ENCODE results near the gene PSRC1. TPM values are rescaled to one million over a fixed set of nuclear protein-coding genes. Genes with fewer than 3 reads are reported as not detected.

Gene PSRC1
- total RNA-seq, 1 experiment from 2014 or later = 21.3 TPM

GRCh38 chr1:109256971-109257681, 25.8 kb downstream of the PSRC1 start:
- BruUV-seq (replicated peaks) = no TSS peak
- H3K36me3 Mint-ChIP-seq (ENCODE audit: insufficient read depth, unreplicated experiment) = peaks cover 5% of the 10 kb centered on the region
- H3K4me1 Mint-ChIP-seq (ENCODE audit: low read depth, unreplicated experiment) = peaks cover 14% of the 10 kb centered on the region
- no peaks in the 10 kb centered on the region for H3K27me3 Mint-ChIP-seq (ENCODE audit: unreplicated experiment)
- no peak for DNase-seq
- no peak overlapping the region for H3K27ac Mint-ChIP-seq (ENCODE audit: unreplicated experiment)
- TF ChIP-seq CTCF (IDR thresholded peaks at IDR 0.05; ENCODE audit: unreplicated experiment) = no peak
- CTCF ChIA-PET = interaction anchor here (0.7 to 0.9 kb wide), 3 partner anchors 56 to 142 kb away, joined by 3 to 7 read pairs (median 3); no protein-coding TSS in a partner anchor
- intact Hi-C loops (cut with micrococcal nuclease; ENCODE audit: unreplicated experiment) = no loop called here
- H3K9me3 Mint-ChIP-seq (ENCODE audit: low read depth, unreplicated experiment) = no peaks in the 10 kb centered on the region
- H3K4me3 Mint-ChIP-seq (ENCODE audit: low read depth, unreplicated experiment) = no peak overlapping the region

GRCh38 chr1:109256085-109256484, 26.9 kb downstream of the PSRC1 start:
- no peak overlapping the region for H3K27ac Mint-ChIP-seq (ENCODE audit: unreplicated experiment)

GRCh38 chr1:109255678-109256077, 27.3 kb downstream of the PSRC1 start:
- Mint-ChIP-seq H3K27ac (ENCODE audit: unreplicated experiment) (no peak overlapping the region), H3K4me1 (ENCODE audit: low read depth, unreplicated experiment) (peaks cover 14% of the 10 kb centered on the region), H3K27me3 (ENCODE audit: unreplicated experiment) (no peaks in the 10 kb centered on the region), H3K4me3 (ENCODE audit: low read depth, unreplicated experiment) (no peak overlapping the region), H3K9me3 (ENCODE audit: low read depth, unreplicated experiment) (no peaks in the 10 kb centered on the region), H3K36me3 (ENCODE audit: insufficient read depth, unreplicated experiment) (peaks cover 5% of the 10 kb centered on the region)
- intact Hi-C loops (cut with micrococcal nuclease; ENCODE audit: unreplicated experiment) = no loop called here
- CTCF ChIA-PET = no interaction called here
- BruUV-seq (replicated peaks) = no TSS peak
- TF ChIP-seq CTCF (IDR thresholded peaks at IDR 0.05; ENCODE audit: unreplicated experiment) = no peak
- no peak for DNase-seq

More at GRCh38 chr1:109256085-109256484, 26.9 kb downstream of the PSRC1 start:
- Mint-ChIP-seq H3K4me3 (ENCODE audit: low read depth, unreplicated experiment) (no peak overlapping the region), H3K36me3 (ENCODE audit: insufficient read depth, unreplicated experiment) (peaks cover 5% of the 10 kb centered on the region), H3K9me3 (ENCODE audit: low read depth, unreplicated experiment) (no peaks in the 10 kb centered on the region), H3K4me1 (ENCODE audit: low read depth, unreplicated experiment) (peaks cover 14% of the 10 kb centered on the region), H3K27me3 (ENCODE audit: unreplicated experiment) (no peaks in the 10 kb centered on the region)
- no peak for DNase-seq
- BruUV-seq (replicated peaks) = no TSS peak
- TF ChIP-seq CTCF (IDR thresholded peaks at IDR 0.05; ENCODE audit: unreplicated experiment) = no peak
- CTCF ChIA-PET = no interaction called here
- intact Hi-C loops (cut with micrococcal nuclease; ENCODE audit: unreplicated experiment) = no loop called here

GRCh38 chr1:109255097-109255651, 27.8 kb downstream of the PSRC1 start:
- no peak for TF ChIP-seq CTCF (IDR thresholded peaks at IDR 0.05; ENCODE audit: unreplicated experiment)
- no peak for DNase-seq
- no TSS peak for BruUV-seq (replicated peaks)
- H3K27me3 Mint-ChIP-seq (ENCODE audit: unreplicated experiment) = no peaks in the 10 kb centered on the region
- intact Hi-C loops (cut with micrococcal nuclease; ENCODE audit: unreplicated experiment) = no loop called here
- peaks cover 14% of the 10 kb centered on the region for H3K4me1 Mint-ChIP-seq (ENCODE audit: low read depth, unreplicated experiment)
- H3K4me3 Mint-ChIP-seq (ENCODE audit: low read depth, unreplicated experiment) = no peak overlapping the region
- H3K9me3 Mint-ChIP-seq (ENCODE audit: low read depth, unreplicated experiment) = no peaks in the 10 kb centered on the region
- H3K36me3 Mint-ChIP-seq (ENCODE audit: insufficient read depth, unreplicated experiment) = peaks cover 5% of the 10 kb centered on the region
- H3K27ac Mint-ChIP-seq (ENCODE audit: unreplicated experiment) = no peak overlapping the region
- CTCF ChIA-PET = no interaction called here

All from Calu3 (cell line).